C4-2B (cell line): Measurements from ENCODE around the gene SLC48A1.

Experiments
- ZFX ChIP-seq: fragments of 450-650 bp; IDR thresholded peaks from 2 replicates; pipeline ENCODE4 v1.6.1; 2017
- TF ChIP-seq, protein P1 (sequence below): fragments of 450-650 bp; conservative IDR thresholded peaks from 2 replicates; pipeline ENCODE4 v1.5.1; 2017; ENCODE audit warnings: mild to moderate bottlenecking

DNA sequence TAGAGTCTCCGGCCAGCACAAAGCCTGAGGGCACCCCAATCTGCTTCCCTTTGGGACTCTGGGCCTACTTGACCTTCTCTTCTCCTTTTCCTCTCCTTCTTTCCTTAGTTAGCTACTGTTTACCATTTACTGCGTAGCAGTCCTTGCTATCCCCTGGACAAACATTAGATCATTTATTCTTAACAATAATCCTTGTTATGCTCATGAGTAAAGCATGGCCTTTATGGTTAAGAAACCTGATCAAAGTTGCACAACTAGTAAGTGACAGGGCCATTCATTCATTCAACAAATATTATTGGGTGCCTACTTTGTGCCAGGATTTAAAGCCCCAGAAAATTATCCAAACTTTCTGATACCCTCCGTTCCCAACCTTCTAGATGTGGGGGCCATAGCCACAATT, 49.8 kb downstream of the SLC48A1 start:
- TF ChIP-seq, protein P1, sequence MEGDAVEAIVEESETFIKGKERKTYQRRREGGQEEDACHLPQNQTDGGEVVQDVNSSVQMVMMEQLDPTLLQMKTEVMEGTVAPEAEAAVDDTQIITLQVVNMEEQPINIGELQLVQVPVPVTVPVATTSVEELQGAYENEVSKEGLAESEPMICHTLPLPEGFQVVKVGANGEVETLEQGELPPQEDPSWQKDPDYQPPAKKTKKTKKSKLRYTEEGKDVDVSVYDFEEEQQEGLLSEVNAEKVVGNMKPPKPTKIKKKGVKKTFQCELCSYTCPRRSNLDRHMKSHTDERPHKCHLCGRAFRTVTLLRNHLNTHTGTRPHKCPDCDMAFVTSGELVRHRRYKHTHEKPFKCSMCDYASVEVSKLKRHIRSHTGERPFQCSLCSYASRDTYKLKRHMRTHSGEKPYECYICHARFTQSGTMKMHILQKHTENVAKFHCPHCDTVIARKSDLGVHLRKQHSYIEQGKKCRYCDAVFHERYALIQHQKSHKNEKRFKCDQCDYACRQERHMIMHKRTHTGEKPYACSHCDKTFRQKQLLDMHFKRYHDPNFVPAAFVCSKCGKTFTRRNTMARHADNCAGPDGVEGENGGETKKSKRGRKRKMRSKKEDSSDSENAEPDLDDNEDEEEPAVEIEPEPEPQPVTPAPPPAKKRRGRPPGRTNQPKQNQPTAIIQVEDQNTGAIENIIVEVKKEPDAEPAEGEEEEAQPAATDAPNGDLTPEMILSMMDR: no peak
- TF ChIP-seq ZFX: no peak
